NCI-H146 (cell line): Measurements from ENCODE around the gene INHBA.

ENCODE experiments used
- DNase-seq: peaks from one replicate; lab custom pipeline; 2025; lab: John Stamatoyannopoulos, UW

Gene INHBA

GRCh38 chr7:41702635-41703371, at the start of gene INHBA:
INHBA (minus strand) TSS chr7:41703090; CDS start chr7:41700374, 2,716 bp downstream.
- no peak for DNase-seq

GRCh38 chr7:41752615-41753014, 49.7 kb upstream of the INHBA start:
- DNase-seq, result no peak

GRCh38 chr7:41750661-41751540, 48.0 kb upstream of the INHBA start:
- no peak for DNase-seq

GRCh38 chr7:41747961-41748360, 45.1 kb upstream of the INHBA start:
- DNase-seq, result no peak

- DNase-seq, result no peak
These were observed 42.6 kb upstream of the INHBA start for GRCh38 chr7:41745451-41745850.

GRCh38 chr7:41744161-41744560, 41.3 kb upstream of the INHBA start:
- no peak for DNase-seq

- DNase-seq, result no peak
These were observed 39.6 kb upstream of the INHBA start for GRCh38 chr7:41742401-41743020.

- no peak for DNase-seq
These were observed 35.9 kb upstream of the INHBA start for GRCh38 chr7:41738806-41739205.

- DNase-seq, result no peak
These were observed 35.4 kb upstream of the INHBA start for GRCh38 chr7:41738336-41738735.

GRCh38 chr7:41735206-41735605, 32.3 kb upstream of the INHBA start:
- no peak for DNase-seq

- no peak for DNase-seq
These were observed 30.0 kb upstream of the INHBA start for GRCh38 chr7:41732843-41733306.

GRCh38 chr7:41732436-41732785, 29.5 kb upstream of the INHBA start:
- no peak for DNase-seq

GRCh38 chr7:41731493-41732435, 28.9 kb upstream of the INHBA start:
- no peak for DNase-seq

GRCh38 chr7:41730668-41731067, 27.8 kb upstream of the INHBA start:
- DNase-seq, result no peak

GRCh38 chr7:41730161-41730560, 27.3 kb upstream of the INHBA start:
- no peak for DNase-seq

GRCh38 chr7:41729059-41729458, 26.2 kb upstream of the INHBA start:
- no peak for DNase-seq

- DNase-seq, result no peak
These were observed 22.1 kb upstream of the INHBA start for GRCh38 chr7:41725013-41725412.

GRCh38 chr7:41720886-41721285, 18.0 kb upstream of the INHBA start:
- no peak for DNase-seq

- no peak for DNase-seq
These were observed 17.2 kb upstream of the INHBA start for GRCh38 chr7:41720046-41720445.

- DNase-seq, result no peak
These were observed 13.8 kb upstream of the INHBA start for GRCh38 chr7:41716691-41717090.

- DNase-seq, result no peak
These were observed 12.1 kb upstream of the INHBA start for GRCh38 chr7:41715000-41715399.
